HG03135 (cell line): ENCODE results near the gene ITM2C.

Source experiments
- ATAC-seq: cut with Tn5 transposase; IDR thresholded peaks from one replicate; pipeline ENCODE4 v1.9.1; 2021; ENCODE audit warnings: mild to moderate bottlenecking, moderate library complexity; ENCODE audit not compliant: unreplicated experiment

The ITM2C gene

DNA sequence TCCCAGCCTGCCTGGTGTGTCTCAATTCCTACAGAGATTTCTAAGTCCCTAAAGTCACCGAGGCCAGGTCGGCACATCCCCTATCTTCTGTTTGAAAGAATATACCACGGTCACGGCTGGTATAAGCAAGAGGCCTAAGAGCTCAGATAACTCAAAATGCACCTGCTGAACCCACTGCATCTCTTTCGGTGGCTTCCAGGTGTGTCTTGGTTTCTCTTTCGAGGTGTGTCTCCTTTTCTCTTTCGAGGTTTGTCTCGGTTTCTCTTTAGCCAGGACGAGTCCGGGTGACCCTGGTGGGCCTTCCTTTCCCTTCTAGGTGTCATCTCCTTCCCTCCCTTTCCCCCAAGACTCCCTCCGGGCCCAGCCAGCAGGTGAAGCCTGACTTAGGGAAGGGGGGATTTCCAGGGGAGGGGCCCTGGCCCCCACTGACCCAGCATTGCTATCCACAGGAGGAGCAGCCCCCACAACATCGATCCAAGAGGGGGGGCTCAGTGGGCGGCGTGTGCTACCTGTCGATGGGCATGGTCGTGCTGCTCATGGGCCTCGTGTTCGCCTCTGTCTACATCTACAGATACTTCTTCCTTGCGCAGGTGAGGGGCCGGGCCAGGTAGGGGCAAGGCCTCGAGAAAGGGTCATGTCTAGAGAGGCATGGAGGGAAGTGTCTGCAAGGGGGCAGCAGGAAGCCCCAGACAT is 8.4 kb downstream of the ITM2C start:
- peak; percentile 59 for ATAC-seq

DNA sequence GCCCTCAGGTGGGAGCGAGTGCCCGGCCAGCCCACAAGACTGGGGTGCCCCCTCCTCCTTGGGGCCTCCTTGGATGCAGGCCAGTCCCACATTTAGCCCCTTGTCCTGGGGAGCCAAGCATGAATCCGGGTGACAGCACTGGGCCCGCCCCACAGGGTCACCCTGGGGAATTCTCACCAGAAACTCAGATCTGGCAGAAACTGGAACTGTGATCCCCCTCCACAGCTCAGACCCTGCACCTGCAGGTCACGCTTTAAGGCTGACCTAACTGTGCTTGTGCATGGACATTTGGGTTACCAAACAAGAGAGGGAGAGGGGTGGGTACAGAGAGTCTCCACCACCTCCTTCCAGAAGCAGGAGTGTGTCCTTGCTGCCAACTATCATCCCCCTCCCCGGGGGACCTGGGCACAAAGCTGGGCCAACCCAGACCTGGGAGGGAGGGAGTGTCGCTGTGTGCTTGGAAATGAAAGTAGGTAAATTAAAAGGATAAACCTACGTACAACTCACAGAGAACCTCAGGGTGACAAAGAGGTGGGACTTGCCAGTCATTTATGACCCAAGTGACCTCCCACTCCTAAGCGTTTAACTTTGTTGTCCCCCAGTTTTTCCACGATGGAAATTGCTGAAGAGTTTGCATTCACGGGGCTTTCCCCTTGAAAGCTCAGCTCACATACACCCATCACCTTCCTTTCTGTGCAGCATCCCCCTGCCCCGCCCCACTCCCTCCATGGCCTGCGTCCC is 9.1 kb downstream of the ITM2C start:
- ATAC-seq, result peak; percentile 66

DNA sequence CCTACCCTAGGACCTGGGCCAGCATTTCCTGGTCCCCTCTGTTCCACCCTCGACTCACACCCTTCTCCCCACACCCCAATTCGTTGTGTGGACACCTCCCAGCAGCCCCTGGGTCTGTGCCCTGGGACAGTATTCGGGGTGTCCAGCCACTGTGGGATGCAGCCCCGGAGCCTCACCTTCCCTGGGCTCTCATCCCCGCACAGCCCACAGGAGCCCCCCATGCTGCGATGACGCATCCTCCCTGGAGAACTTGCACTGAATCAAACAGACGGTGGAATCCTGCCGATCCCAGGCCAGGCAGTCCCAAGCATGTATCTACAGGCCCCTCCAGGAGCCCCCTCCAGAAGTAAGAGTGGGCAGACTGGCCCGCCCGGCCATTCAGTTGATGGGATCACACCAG is 9.7 kb downstream of the ITM2C start:
- no peak for ATAC-seq

DNA sequence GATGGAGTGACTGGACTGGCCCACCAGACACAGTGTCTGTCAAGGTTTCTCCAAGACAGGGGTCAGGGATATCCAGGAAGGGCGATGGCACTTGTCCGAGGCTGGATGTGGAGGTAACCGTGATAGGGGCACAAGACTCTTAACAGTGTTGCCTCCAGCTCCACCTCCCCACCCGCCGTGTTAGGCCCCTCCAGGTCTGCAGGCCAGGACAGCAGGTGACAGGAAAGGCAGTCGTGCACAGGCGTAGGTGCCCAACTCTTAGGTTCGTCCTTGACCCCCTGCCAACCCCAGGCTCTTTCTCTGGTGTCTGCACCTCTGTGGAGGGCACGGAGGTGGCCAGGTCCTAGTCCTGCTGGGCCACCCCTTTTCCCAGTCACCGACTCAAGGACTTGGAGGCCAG is 10.1 kb downstream of the ITM2C start:
- no peak for ATAC-seq

DNA sequence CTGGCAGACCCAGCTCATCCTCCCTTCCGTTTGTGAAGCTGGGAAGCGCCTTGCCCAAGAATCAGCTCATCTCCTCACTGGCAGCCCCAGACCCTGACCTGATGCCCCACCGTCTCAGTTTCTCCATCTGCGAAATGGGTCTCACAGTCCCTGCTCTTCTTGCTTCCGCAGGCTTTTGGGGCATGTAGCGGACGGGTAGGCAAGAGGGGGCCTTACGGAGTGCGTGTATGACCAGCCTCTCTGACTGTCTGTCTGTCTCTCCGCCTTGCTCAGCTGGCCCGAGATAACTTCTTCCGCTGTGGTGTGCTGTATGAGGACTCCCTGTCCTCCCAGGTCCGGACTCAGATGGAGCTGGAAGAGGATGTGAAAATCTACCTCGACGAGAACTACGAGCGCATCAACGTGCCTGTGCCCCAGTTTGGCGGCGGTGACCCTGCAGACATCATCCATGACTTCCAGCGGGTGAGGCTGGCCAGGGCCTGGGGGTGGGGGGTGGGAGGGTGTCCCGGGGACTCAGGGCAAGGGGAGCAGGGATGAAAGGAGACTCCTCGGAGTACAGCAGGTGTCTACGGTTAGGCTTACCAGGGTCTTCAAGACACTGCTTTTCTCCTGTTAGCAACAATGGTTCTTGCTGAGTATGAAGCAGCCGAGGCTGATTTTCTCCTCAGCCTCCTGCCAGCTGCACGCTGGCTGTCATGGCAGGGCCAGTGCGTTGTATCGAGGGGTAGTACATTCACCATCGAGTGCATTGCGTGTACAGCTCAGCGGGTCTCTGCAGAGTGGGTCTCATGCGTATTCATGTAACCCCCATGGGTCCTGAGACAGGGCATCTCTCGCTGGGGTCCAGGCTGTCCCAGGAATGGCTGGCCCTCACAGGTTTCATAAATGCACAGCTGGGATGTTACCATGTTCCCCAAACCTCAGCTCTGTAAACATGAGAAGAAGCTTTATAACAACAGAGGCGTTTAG is 10.9 kb downstream of the ITM2C start:
- no peak for ATAC-seq

DNA sequence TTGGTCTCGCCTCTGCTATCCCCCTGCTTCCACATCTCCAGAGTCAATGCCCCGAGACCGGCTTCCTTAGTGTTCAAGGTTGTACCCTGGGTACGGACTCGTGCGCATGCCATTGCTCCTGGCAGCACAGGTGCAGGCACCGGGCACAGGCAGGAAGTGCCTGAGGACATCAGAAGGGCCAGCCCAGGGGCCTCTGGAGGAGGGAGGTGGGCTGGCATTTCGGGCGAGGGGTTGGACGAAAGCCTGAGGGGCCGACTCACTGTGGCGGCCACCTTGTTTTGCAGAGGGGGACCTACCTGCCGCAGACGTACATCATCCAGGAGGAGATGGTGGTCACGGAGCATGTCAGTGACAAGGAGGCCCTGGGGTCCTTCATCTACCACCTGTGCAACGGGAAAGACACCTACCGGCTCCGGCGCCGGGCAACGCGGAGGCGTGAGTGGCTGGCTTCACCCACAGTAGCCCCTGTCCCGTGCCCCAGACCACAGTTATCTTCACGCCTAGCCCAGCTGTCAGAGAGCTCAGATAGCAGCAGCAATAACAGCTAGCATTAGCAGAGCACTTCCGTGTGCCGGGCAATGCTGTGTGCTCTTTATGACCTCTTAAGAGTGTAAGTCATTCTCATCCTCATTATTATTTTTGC is 12.5 kb downstream of the ITM2C start:
- ATAC-seq, result no peak

DNA sequence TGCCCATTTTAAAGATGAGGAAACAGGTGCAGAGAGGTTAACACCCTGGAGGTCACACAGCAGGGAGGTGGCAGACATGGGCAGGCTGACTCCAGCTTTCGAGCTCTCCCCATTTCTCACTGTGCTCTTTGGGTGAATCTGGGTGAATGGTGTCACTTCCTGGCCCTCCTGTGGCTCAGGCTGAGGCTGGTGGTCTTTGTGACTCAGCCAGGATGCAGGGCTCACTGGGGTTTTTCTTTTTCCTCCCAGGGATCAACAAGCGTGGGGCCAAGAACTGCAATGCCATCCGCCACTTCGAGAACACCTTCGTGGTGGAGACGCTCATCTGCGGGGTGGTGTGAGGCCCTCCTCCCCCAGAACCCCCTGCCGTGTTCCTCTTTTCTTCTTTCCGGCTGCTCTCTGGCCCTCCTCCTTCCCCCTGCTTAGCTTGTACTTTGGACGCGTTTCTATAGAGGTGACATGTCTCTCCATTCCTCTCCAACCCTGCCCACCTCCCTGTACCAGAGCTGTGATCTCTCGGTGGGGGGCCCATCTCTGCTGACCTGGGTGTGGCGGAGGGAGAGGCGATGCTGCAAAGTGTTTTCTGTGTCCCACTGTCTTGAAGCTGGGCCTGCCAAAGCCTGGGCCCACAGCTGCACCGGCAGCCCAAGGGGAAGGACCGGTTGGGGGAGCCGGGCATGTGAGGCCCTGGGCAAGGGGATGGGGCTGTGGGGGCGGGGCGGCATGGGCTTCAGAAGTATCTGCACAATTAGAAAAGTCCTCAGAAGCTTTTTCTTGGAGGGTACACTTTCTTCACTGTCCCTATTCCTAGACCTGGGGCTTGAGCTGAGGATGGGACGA is 13.2 kb downstream of the ITM2C start:
- no peak for ATAC-seq

DNA sequence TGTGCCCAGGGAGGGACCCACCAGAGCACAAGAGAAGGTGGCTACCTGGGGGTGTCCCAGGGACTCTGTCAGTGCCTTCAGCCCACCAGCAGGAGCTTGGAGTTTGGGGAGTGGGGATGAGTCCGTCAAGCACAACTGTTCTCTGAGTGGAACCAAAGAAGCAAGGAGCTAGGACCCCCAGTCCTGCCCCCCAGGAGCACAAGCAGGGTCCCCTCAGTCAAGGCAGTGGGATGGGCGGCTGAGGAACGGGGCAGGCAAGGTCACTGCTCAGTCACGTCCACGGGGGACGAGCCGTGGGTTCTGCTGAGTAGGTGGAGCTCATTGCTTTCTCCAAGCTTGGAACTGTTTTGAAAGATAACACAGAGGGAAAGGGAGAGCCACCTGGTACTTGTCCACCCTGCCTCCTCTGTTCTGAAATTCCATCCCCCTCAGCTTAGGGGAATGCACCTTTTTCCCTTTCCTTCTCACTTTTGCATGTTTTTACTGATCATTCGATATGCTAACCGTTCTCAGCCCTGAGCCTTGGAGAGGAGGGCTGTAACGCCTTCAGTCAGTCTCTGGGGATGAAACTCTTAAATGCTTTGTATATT is 14.0 kb downstream of the ITM2C start:
- no peak for ATAC-seq

DNA sequence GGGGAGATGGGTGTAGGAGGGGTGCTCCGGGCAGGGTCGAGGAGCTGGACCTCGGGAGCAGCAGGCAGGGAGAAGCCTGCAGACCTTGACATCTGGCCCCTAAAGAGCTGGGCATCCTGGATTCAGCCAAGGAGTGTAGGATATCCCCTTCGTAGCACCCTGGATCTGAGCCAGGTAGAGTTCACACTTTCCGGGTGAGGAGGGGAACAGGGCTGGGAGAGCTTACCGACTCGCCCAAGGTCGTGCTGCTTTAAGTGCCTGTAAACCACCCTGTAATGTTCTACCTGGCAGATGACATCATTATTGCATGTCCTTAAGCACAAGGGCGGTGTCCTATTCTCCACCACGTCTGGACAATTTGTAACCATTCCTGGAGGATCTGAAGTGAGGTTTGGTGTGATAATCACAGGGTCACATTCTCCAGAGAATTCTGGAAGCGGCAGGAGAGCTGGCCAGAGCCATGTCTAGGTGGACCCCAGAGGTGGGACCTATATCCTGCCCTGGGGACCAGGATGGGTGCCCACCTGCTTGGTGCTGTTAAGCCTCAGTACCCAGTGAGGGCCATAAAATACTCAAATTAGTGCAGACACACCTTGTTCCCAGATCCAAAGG is 14.6 kb downstream of the ITM2C start:
- ATAC-seq, result no peak

DNA sequence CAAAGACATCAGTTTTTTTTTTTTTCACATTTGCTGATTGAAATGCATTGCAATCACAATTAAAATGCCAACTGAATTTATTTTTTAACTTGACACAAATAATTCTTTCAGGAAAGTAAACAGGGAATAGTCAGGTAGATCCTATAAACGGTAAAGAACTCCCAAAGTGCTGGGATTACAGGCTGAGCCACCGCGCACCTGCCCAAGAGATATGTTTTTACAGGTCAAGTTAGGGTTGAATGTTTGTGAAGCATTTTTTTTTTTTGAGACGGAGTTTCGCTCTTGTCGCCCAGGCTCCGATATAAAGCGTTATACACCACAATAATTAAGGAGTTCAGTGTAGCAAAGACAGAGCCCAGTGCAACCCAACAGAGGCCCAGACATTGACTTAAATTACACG is 15.1 kb downstream of the ITM2C start:
- ATAC-seq, result no peak

DNA sequence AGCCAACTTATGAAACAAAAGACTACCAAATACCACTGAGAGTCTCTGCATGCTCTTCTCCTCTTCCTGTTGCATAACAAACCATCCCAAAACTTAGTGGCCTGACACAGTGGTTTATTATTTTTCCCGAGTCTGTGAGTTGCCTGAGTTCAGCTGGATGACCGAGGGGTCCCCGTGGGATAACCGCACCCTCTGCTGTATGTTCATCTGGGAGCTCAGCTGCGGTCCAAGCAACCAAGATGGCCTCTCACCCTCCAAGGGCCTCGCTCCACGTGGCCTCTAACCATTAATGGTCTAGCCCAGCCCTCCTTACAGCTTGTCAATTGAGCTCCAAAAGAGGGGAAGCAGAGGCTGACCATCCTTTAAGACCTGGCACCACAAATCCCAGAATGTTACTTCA is 17.1 kb downstream of the ITM2C start:
- no peak for ATAC-seq

DNA sequence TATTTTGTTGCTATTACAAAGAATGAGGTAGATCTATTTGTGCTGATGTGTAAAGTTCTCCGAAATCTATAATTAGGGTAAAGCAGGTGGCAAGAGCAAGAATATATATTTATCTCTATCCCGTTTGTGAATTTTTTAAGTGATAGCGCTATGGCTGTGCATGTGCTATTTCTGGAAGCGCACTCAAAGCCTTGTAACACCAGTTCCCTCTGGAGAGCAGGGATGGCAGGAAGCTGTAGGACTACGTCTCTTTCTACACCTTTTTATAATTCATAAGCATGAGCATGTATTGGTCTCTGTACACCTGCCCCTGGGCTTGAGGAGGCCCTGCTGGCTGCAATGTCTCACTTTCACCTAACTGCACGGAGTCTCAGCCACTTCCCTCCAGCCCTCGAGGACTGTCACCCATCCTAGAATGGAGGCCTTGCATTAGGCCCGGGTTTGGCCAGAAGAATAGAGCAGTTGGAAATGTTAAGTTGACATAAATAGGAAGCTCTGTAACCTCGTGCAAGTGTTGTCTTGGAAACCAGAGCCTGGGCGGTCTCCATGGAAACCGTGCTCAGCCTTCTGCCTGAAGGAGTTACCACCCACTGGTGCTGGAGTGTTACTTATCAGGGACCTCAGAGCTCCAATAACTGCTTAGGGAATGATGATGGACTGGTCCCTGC is 20.9 kb downstream of the ITM2C start:
- peak; percentile 57 for ATAC-seq

DNA sequence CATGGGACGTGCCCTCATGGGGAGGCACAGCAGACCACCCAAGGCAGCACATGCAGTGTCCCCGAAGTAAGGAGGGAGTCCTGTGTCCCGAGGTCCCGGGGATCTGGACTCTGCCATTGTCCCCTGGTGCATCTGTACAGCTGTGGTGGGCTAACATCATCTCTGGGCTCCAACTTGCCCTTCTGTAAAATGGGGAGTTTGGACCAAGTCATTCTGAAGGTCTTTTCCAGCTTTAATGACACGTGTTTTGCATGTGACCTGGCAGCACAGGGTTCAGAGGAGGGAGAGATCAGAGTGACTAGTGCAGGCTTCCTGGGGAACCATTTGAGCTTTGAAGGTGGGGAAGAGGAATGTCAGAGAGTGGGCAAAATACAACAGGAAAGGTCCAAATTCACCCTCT is 21.5 kb downstream of the ITM2C start:
- ATAC-seq, result no peak

DNA sequence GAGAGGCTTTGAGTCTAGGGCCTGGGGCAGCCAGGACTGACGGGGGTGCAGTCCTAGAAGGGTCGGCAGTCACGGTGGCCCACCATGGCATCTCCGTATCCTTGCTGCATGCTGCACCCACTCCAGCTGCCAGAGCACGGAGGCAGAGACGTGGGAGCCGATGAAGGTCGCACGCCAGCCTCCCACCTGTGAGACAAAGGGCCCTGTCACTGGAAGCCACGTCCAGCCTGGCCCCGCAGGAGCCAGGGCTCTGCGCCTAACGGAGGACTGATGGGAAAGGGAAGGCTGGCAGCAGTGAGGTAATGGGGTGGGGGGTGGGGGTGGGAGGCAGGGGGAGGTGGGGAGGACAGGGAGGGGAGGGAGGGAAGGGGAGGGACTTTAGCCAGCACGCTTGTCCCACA is 21.9 kb downstream of the ITM2C start:
- no peak for ATAC-seq

DNA sequence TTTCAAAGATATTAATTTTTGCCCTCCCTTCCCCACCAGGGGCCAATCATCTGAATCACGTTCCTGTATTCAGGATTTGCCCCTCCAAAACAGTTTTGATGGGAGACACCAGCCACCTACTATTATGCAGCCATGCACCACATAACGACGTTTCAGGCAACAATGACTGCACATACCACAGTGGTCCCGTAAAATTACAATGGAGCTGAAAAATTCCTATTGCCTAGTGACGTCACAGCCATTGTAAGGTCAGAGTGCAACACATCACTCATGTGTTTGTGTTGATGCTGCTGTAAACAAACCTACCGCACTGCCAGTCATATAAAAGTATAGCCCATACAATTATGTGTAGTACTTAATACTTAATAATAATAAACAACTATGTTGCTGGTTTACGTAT is 22.6 kb downstream of the ITM2C start:
- no peak for ATAC-seq

DNA sequence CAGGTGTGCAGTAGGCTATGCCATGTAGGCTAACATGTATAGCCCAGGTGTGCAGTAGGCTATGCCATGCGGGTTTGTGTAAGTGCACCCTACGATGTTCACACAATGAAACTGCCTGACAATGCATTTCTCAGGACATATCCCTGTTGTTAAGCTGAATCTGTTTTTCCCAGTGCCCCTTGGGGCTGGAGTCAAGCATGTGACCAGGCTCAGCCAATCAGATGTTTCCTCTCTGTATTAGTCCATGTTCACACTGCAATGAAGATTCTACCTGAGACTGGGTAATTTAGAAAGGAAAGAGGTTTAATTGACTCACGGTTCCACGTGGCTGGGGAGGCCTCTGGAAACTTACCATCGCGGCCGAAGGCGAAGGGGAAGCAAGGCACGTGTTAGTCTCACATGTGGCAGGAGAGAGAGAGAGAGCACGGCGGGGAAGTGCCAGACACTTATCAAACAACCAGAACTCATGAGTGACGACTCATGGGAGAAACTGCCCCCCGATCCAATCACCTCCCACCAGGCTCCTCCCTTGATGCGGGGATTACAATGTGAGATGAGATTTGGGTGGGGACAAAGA is 24.2 kb downstream of the ITM2C start:
- no peak for ATAC-seq

DNA sequence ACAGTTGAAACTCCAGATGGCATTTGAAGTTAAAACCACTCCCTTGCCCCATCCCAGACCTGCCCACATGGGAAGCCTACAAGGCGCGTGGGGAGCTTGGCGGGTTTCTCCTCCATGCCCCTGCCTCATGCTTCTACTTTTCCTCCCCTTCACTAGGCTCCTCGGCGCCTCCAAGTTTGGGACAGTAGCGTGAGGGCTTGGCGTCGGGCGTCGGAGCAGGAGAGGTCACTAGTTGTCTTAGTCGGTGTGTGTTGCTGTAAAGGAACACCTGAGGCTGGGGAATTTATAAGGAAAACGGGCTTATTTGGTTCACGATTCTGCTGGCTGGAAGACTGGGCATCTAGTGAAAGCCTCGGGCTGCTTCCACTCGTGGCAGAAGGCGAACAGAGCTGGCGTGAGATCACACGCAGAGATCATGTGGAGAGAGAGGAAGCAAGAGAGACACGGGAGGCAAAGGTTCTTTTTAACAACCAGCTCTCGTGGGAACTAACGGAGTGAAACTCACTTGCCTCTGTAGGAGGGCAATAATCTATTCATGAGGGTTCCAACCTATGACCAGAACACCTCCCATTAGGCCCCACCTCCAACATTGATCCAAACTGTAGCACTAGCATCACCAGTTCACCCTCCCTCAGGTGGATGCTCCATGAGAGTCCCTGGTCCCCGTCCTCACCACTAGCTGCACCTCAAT is 25.3 kb downstream of the ITM2C start:
- no peak for ATAC-seq

DNA sequence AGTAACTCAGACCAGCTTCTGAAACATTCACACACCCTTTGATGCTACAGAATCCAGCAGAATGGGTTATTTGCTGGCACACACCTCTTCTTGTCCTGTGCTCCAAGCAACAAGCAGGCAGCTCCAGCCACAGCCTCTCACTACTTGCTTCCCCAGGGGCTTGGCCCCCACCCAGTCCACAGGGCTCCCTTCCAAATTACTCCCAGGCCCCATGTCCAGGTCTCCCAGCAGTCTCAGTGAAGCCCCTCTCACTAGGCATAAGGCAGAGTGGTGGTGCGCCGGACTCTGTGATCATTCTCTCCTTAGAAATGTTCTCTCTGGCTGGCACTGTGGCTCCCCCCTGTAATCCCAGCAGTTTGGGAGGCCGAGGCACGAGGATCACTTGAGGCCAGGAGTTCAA is 25.9 kb downstream of the ITM2C start:
- ATAC-seq, result no peak
